ENCODE measurements around the gene SPI1.

GRCh38 chr11:47426062-47426956 lies 48.0 kb upstream of the SPI1 start, which contains the start of gene PSMC3:
- TF ChIP-seq, protein P1, sequence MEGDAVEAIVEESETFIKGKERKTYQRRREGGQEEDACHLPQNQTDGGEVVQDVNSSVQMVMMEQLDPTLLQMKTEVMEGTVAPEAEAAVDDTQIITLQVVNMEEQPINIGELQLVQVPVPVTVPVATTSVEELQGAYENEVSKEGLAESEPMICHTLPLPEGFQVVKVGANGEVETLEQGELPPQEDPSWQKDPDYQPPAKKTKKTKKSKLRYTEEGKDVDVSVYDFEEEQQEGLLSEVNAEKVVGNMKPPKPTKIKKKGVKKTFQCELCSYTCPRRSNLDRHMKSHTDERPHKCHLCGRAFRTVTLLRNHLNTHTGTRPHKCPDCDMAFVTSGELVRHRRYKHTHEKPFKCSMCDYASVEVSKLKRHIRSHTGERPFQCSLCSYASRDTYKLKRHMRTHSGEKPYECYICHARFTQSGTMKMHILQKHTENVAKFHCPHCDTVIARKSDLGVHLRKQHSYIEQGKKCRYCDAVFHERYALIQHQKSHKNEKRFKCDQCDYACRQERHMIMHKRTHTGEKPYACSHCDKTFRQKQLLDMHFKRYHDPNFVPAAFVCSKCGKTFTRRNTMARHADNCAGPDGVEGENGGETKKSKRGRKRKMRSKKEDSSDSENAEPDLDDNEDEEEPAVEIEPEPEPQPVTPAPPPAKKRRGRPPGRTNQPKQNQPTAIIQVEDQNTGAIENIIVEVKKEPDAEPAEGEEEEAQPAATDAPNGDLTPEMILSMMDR (IDR thresholded peaks at IDR 0.05; ENCODE audit: extremely low read depth in 1 of 2, insufficient read depth in 1 of 2, low read depth in 1 of 2, low read length in 2 of 2), result no peak
- peak; percentile 75 for TF ChIP-seq POLR2AphosphoS5 (IDR thresholded peaks at IDR 0.05; ENCODE audit: insufficient read depth, low read depth, low read length)
- TF ChIP-seq EZH2 (IDR thresholded peaks at IDR 0.05; ENCODE audit: borderline replicate concordance, low read depth, low read length, severe bottlenecking), result no peak
- TF ChIP-seq POLR2A (IDR thresholded peaks at IDR 0.05; ENCODE audit: low read depth, low read length), result peak; percentile 80
- no peak for TF ChIP-seq MYC (IDR thresholded peaks at IDR 0.05; ENCODE audit: low read depth, low read length)
- no peak for TF ChIP-seq JUN (IDR thresholded peaks at IDR 0.05; ENCODE audit: borderline replicate concordance, insufficient read depth, insufficient read length, low read depth)
- no peak for TF ChIP-seq FOS (IDR thresholded peaks at IDR 0.05; ENCODE audit: borderline replicate concordance, insufficient read depth, low read length)
- TF ChIP-seq, protein P2, sequence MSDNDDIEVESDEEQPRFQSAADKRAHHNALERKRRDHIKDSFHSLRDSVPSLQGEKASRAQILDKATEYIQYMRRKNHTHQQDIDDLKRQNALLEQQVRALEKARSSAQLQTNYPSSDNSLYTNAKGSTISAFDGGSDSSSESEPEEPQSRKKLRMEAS (IDR thresholded peaks at IDR 0.05; ENCODE audit: insufficient read depth, insufficient read length), result peak; percentile 61
